Gastrocnemius medialis (tissue), 4 donors: ENCODE measurements around the gene ZNF408. TPM values are rescaled to one million over a fixed set of nuclear protein-coding genes. Genes with fewer than 3 reads are reported as not detected.

Experiments used
- ATAC-seq, 2 donors: fragments of 150-250 bp; one replicate each; pipeline ENCODE4 v1.9.1; 2016
- DNase-seq, 2 donors: peaks; one replicate each; pipeline ENCODE4 v3.0.0-alpha.2; 2019
- H3K27ac ChIP-seq, 4 donors: fragments of 200-600 bp; sonication (generic); 1 replicate in 1 of 4; 2 replicates in 3 of 4; pipeline ENCODE4 v1.5.1; 2016 to 2018; ENCODE audit warnings: mild to moderate bottlenecking in 2 of 4, moderate library complexity in 1 of 4
- H3K27me3 ChIP-seq, 3 donors: fragments of 200-600 bp; sonication (generic) in 2 of 3; 1 replicate in 1 of 3; 2 replicates in 2 of 3; pipeline versions ENCODE4 v1.5.1 to v1.6.0; 2016 to 2019; ENCODE audit warnings: mild to moderate bottlenecking in 1 of 3, moderate library complexity in 1 of 3
- H3K36me3 ChIP-seq, 2 donors: fragments of 200-600 bp; sonication (generic) in 1 of 2; one replicate each; pipeline ENCODE4 v1.5.1; 2017 to 2018
- H3K4me1 ChIP-seq, 2 donors: fragments of 200-600 bp; sonication (generic) in 1 of 2; one replicate each; pipeline ENCODE4 v1.5.1; 2016 to 2017; ENCODE audit warnings: mild to moderate bottlenecking in 2 of 2
- H3K4me3 ChIP-seq, 4 donors: fragments of 200-600 bp; sonication (generic) in 3 of 4; 1 replicate in 1 of 4; 2 replicates in 3 of 4; pipeline ENCODE4 v1.5.1; 2016 to 2019; ENCODE audit warnings: mild to moderate bottlenecking in 2 of 4
- H3K9me3 ChIP-seq, 3 donors: fragments of 200-600 bp; sonication (generic) in 2 of 3; 1 replicate in 1 of 3; 2 replicates in 2 of 3; pipeline ENCODE4 v1.5.1; 2016 to 2019
- POLR2A ChIP-seq, 2 donors: fragments of 450-650 bp; IDR thresholded peaks; one replicate each; pipeline ENCODE4 v1.6.1; 2017; ENCODE audit warnings: antibody characterized with exemption in 2 of 2, mild to moderate bottlenecking in 2 of 2, moderate library complexity in 2 of 2
- in situ Hi-C, 4 donors: fragments of 200-750 bp; cut with MboI; loops; one replicate each; pipeline versions ENCODE4 v1.15.0 to v1.8.0; 2017; ENCODE audit warnings: low sequenced_read_pairs in 4 of 4
- intact Hi-C: fragments of 100-400 bp; cut with DNase I; formaldehyde crosslinking; loops from one replicate; pipeline ENCODE4 v1.15.1; 2023; ENCODE audit warnings: low total_unique reads
- microRNA-seq, 2 donors: library from miRNA; unstranded; fragments of <30 nt; microRNA quantifications; one replicate each; pipeline ENCODE4, GENCODE V29; 2016; ENCODE audit warnings: borderline replicate concordance in 2 of 2
- total RNA-seq, 4 donors: library from RNA; depleted of rRNA; stranded (reverse); fragments of >200 nt; gene quantifications; one replicate each; pipeline versions ENCODE4 v1.1.0 to v1.2.3, GENCODE V29; 2016
- TF ChIP-seq, protein P1 (sequence below), 5 experiments: fragments of 450-650 bp in 3 of 5; fragments of 200-600 bp in 2 of 5; sonication (generic) in 2 of 5; IDR thresholded peaks in 4 of 5; conservative IDR thresholded peaks in 1 of 5; 1 replicate in 4 of 5; 2 replicates in 1 of 5; pipeline ENCODE4 v1.5.1; 2016 to 2019; ENCODE audit warnings: antibody characterized with exemption in 5 of 5, mild to moderate bottlenecking in 3 of 5, moderate library complexity in 3 of 5

Gene ZNF408
- total RNA-seq, 4 donors from 2014 or later, result 17.7 to 25.2 (median 19.3) TPM

DNA sequence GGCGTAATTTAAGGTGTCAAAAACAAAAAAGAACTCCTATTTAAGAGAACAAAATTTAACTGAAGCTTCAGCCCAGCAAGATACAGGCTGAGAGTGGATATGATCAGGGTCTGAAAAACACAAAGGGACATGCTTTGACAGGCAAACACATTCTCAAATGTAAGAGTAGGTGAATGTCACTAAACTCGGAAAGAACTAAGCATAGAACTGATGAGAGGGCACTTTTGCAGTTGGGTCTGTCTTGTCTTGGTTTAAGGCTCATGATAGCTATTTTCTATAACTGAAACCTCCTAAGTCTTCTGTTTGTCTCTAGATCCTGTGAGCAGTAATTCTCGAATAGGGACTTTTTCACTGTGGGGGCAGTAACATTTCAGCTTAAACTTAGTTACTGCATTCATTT is 45.2 kb downstream of the ZNF408 start:
- TF ChIP-seq POLR2A (IDR thresholded peaks at IDR 0.05), result no peak
- TF ChIP-seq, protein P1, sequence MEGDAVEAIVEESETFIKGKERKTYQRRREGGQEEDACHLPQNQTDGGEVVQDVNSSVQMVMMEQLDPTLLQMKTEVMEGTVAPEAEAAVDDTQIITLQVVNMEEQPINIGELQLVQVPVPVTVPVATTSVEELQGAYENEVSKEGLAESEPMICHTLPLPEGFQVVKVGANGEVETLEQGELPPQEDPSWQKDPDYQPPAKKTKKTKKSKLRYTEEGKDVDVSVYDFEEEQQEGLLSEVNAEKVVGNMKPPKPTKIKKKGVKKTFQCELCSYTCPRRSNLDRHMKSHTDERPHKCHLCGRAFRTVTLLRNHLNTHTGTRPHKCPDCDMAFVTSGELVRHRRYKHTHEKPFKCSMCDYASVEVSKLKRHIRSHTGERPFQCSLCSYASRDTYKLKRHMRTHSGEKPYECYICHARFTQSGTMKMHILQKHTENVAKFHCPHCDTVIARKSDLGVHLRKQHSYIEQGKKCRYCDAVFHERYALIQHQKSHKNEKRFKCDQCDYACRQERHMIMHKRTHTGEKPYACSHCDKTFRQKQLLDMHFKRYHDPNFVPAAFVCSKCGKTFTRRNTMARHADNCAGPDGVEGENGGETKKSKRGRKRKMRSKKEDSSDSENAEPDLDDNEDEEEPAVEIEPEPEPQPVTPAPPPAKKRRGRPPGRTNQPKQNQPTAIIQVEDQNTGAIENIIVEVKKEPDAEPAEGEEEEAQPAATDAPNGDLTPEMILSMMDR (IDR thresholded peaks at IDR 0.05 in 4 of 5, conservative IDR thresholded peaks at IDR 0.05 in 1 of 5), result no peak
- intact Hi-C loops (no loop called here), in situ Hi-C loops (no loop called here)
- Histone ChIP-seq H3K36me3 (peaks cover 4 to 100% of the 10 kb centered on the region in 2 donors), H3K9me3 (no peaks in the 10 kb centered on the region), H3K4me1 (no peaks in the 10 kb centered on the region), H3K27me3 (no peaks in the 10 kb centered on the region), H3K4me3 (no peak overlapping the region), H3K27ac (no peak overlapping the region)
- DNase-seq, result no peak
- ATAC-seq, result no peak

DNA sequence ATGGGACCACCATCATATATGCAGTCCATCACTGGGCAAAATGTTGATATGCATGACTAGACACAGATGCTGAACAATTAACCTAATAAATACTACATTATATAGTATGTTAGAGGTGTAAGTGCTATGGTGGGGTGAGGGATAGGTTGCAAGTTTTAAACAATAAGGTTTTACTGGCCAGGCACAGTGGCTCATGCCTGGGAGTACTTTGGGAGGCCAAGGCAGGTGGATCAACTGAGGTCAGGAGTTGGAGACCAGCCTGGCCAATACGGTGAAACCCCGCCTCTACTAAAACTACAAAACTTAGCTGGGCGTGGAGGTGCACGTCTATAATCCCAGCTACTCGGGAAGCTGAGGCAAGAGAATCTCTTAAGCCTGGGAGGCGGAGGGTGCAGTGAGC is 46.3 kb downstream of the ZNF408 start:
- Histone ChIP-seq H3K27me3 (no peaks in the 10 kb centered on the region), H3K27ac (no peak overlapping the region), H3K9me3 (no peaks in the 10 kb centered on the region), H3K4me3 (no peak overlapping the region), H3K4me1 (no peaks in the 10 kb centered on the region), H3K36me3 (peaks cover 4 to 100% of the 10 kb centered on the region in 2 donors)
- intact Hi-C loops (no loop called here), in situ Hi-C loops (no loop called here)
- DNase-seq (no peak), ATAC-seq (no peak)
- TF ChIP-seq, protein P1 (IDR thresholded peaks at IDR 0.05 in 4 of 5, conservative IDR thresholded peaks at IDR 0.05 in 1 of 5), result no peak
- no peak for TF ChIP-seq POLR2A (IDR thresholded peaks at IDR 0.05)

Small RNA genes within 50 kb of the gene (microRNA-seq; reads per million reads assigned to microRNA genes)
- 1.7 to 2.4 reads per million in 2 donors for gene MIR5582

Other genes starting within 250 kb of the ZNF408 start
- gene AMBRA1, start 107.0 kb upstream of the ZNF408 start, total RNA-seq, result 10 to 100 TPM; 17.3 to 24.3 (median 20.7) TPM
- 1 to 10 TPM; 1.2 to 6.9 (median 3.3) TPM for gene HARBI1, start 83.8 kb upstream of the ZNF408 start, total RNA-seq
- 10 to 100 TPM; 33.4 to 76.0 (median 67.0) TPM for gene ATG13, start 83.5 kb upstream of the ZNF408 start, total RNA-seq
- gene ARHGAP1, start 412 bp upstream of the ZNF408 start, total RNA-seq, result 10 to 100 TPM; 11.1 to 34.8 (median 24.6) TPM
- gene F2, start 18.2 kb downstream of the ZNF408 start, total RNA-seq, result 1 to 10 TPM in 2 of 4 donors, not detected in 2; 1.4 to 3.0 TPM
- gene CKAP5, start 145.2 kb downstream of the ZNF408 start, total RNA-seq, result 10 to 100 TPM; 43.6 to 89.6 (median 65.0) TPM
- gene LRP4, start 217.5 kb downstream of the ZNF408 start, total RNA-seq, result 10 to 100 TPM in 1 of 4 donors, 1 to 10 TPM in 3; 3.9 to 19.0 (median 6.2) TPM
- gene CSTPP1, start 235.7 kb downstream of the ZNF408 start, total RNA-seq, result 1 to 10 TPM; 4.3 to 8.1 (median 6.4) TPM